CD4-positive, alpha-beta T cell treated with Interleukin-4 for 4 hours (primary cell): ENCODE results near the gene SOD1.

ENCODE experiments used
- DNase-seq: peaks from one replicate; pipeline ENCODE4 v3.0.0-alpha.2; 2020

SOD1 gene

DNA sequence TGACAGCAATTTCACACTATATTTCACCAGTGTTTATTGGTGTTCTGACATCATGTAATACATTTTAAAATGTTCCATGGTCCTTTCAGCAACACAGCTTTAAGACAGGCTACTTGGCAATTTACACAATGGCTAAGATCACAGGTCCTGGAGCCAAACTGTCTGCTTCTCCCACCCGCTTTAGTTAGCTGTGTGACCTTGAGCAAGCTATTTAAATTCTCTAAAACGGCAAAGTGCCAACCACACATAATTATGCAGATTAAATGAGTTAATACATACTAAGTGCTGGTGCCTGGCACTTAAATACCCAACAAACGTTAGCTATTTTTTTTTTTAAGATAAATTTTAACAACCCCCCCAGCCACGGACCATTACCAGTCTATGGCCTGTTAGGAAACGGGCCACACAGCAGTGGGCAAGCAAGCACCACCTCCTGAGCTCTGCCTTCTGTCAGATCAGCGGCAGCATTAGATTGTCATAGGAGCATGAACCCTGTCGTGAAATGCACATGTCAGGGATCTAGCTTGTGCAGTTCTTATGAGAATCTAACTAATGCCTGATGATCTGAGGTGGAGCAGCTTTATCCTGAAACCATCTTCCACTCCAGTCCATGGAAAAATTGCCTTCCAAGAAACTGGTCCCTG lies 26.9 kb downstream of the SOD1 start:
- no peak for DNase-seq

DNA sequence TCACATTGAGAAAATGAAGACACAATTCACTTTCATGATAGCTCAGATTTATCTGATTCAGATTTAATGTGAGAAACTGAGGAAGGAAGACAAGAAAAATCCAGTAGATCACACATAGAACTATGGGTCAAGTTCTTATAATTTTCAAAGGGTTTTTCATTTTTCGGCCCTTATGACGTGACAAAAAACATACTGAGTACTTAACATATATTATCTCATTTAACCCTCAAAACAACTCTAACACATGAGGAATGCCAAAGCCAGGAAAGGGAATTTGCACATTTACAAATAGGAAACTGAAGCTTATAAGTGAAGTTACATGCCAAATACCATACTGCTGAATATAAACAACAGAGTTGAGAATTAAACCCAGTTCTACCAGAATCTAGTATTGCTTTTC lies 27.6 kb downstream of the SOD1 start:
- DNase-seq, result no peak

- no peak for DNase-seq
These were observed 29.3 kb downstream of the SOD1 start for GRCh38 chr21:31688603-31689368.

DNA sequence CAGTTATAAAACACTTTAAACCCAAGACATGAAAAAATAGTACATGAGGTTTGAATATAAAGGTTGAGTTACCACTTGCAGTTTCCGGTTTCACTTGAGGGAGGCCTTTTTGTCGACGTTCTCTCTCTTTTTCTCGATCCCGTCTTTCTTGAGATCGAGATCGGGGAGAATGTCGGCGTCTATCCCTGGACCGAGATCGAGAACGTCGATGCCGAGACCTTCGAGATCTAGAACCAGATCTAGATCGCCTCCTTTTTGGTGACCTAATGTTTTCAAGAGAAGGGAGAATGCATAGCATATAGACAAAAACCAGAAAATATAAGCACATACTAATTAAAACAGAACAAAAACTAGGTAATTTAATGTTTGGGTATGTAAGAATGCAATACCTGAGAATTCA lies 33.7 kb downstream of the SOD1 start:
- no peak for DNase-seq

DNA sequence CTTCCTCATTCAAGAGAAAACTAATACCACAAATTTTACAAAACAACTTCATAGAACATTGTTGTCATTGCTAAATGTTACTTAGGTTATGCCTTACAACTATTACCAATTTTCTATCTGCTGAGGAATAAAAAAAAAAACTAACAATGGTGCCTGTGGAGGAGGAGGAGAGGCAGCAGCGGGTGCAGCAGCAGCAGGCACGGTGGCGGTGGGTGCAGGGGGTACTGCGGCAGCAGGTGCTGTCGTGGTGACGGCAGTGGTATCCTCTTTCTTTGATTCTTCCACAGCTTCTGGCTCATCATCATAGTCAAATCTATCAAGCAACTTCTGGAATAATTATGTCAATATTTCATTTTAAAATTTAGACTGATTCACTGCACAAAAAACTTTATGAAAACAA lies 36.9 kb downstream of the SOD1 start:
- no peak for DNase-seq

GRCh38 chr21:31698461-31698860 lies 39.0 kb downstream of the SOD1 start:
- DNase-seq, result no peak

DNA sequence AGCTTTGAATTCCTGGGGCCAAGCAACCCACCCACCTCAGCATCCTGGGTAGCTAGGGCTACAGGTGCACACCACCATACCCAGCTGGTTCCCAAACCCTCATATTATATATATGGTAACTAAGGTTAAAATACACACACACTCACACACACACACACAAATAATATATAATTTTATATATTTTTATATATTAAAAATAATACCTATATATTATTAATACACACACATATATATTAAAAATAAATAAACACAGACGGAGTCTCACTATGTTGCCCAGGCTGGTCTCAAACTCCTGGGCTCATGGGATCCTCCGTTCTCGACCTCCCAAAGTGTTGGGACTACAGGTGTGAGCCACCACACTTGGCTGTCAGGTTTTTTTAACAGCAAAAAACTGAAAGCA lies 40.5 kb downstream of the SOD1 start:
- no peak for DNase-seq

GRCh38 chr21:31706562-31706961 lies 47.1 kb downstream of the SOD1 start:
- no peak for DNase-seq

DNA sequence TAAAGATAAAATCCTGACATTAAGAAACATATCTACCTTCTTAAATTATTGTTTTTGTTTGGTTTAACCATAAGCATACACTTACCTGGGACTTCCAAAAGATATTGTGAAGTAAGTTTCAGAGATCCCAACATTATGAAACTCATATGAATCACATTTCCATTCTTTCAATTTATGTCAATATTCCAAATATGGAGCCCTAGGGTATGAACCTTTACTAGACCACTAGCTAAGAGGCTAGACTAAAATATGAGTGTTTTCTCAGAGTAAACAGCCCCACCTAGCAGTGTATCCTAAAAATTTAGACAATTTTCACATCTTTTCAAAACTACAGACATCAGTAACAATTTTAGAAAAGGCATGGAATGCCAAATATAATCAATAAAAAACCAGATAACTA lies 48.0 kb downstream of the SOD1 start:
- no peak for DNase-seq

GRCh38 chr21:31708541-31708940 lies 49.0 kb downstream of the SOD1 start:
- no peak for DNase-seq

GRCh38 chr21:31710586-31710985 lies 51.1 kb downstream of the SOD1 start:
- no peak for DNase-seq

DNA sequence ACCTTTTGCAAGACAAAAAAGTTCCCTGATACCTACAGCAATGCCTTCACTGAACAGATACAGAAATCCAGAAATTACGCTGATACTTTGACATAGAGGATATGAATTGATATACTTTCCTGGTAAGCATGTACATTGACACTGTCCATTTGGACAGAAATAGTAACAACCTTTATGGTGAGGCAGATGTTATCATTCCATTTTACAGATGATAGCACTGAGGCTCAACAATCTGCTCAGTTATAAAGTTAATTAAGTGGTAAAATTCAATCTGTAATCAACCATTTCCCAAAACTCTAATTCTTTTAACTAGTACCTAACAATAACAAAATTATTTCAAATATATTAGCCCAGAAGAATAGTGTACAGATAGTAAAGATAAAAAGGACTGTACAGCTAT lies 51.8 kb downstream of the SOD1 start:
- DNase-seq, result no peak

- no peak for DNase-seq
These were observed 52.3 kb downstream of the SOD1 start for GRCh38 chr21:31711745-31712285.

DNA sequence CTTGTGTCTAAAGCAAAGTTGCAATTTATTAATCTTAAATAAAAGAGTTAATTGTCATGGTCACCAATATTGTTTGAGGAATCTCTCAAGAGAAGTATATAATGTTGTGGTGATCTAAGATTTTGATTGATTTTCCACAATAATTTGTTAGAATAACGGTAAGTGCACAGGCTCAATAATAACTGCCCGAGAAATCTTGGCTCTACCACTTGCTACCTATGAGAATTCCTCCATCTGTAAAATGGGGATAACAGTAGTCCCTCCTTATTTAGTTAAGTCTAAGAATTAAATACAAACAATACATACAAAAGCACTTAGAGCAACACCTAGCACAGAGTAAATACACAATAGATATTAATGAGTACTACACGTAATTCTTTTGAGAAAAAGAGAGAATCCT lies 53.6 kb downstream of the SOD1 start:
- DNase-seq, result no peak

DNA sequence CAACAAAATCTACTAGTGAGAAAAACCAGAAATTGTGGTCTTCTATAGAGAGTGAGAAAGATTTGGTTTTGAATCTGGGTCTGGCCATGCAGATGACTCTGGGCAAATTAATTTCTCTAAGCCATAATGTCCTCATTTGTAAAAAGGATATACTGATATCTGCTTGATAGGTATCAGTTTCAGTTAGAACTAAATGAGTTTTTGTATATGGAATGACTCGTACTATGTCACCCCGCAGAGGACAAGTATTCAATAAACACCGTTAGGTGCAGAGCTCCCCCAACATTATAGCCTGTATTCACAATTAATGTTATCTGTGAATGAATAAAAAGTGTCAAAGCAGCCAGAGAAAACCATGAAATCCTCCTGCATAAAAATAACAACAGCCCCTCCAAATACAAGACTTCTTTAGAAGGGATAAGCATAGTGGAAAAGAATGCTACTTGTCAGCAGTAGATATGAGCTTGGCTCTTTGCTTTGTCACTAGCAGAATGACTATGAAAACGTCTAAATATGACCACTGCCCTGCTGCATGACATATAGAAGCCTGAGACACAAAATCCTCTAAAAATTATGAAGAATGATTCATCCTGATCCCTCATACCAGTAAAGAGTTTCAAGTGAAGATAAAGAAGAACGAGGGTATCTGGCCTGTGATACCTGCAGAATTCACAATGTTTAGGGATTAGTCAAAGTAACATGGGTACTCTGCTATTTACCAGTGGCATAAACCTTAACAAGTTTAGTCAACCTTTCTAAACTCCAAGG lies 54.7 kb downstream of the SOD1 start:
- DNase-seq, result no peak

DNA sequence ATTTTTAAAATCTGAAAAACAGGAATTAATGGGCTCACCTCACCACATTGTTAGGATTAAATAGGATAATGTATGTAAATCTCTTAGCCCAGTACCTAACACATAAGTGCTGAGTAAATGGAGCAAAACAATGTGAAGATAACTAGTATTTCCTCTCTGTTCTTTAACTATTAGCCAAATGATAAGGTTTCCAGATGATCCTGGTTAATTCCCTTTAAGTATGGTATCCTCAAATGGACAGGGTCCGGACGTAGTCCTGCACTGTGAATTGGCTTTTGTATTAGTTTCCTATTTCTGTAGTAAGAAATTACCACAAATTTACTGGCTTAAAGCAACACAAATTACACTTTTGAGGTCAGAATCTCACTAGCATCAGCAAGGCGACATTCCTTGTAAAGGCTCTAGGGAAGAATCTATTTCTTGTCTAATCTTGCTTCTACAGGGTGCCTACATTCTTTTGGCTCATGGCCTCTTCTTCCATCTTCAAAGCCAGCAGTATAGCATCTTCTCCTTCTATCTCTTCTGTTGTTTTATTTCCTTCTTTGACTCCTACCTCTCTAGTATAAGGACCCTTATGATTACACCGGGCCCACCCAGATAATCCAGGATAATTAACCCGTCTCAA lies 55.4 kb downstream of the SOD1 start:
- no peak for DNase-seq

DNA sequence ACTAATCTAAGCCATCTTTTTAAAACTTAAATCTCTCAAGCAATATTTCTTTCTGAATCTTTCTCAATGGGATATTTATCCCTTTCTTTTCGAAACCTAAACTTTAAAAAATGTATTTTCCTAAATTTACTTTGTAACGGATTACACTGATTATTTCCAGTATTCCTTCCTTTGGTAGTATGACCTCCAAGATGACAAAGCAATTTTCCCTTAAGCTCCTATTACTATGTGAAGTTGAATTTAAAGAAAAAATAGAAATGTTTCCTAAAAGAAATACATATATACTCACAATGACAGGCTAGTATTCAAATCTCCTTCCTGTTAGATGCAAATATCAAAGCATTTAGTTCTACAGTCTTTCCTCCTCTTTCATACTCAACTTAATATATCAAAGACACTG lies 56.6 kb downstream of the SOD1 start:
- DNase-seq, result no peak
